Measurements from ENCODE around the gene GARRE1. TPM values are rescaled to one million over a fixed set of nuclear protein-coding genes. Genes with fewer than 3 reads are reported as not detected.
A peak's percentile ranks its signal among the peaks of the same experiment; 100 is the strongest.

Gene GARRE1
- total RNA-seq, 2 donors from 2014 or later = 25.5 to 28.0 TPM

DNA sequence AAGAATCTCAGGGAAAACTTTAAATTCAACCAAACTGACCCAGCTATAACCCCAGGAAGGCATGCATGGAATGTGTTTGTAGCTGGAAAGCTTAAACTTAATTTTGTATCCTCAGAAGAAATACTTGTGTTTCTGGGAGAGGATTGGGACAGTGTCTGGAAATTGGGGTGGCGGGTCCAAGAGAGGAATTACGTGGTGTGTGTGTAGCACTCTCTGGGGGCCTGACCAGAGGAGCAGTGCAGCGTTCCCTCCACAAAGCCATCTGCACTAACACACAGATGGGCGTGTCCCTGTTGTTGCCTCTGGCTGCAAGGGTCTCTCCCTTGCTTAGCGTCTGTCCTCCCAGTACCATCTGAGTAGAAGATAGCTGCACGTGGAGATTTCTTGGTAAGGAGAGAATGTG is 6.4 kb downstream of the GARRE1 start:
- no peaks in the 10 kb centered on the region for H3K9me3 ChIP-seq
- no peaks in the 10 kb centered on the region for H3K27me3 ChIP-seq
- DNase-seq (ENCODE audit: low spot score) = no peak
- no peak overlapping the region for H3K27ac ChIP-seq
- H3K4me1 ChIP-seq = peaks cover 0 to 57% of the 10 kb centered on the region in 2 donors
- no peak for TF ChIP-seq CTCF (IDR thresholded peaks at IDR 0.05)
- no peak overlapping the region for H3K4me3 ChIP-seq
- no peaks in the 10 kb centered on the region for H3K36me3 ChIP-seq

DNA sequence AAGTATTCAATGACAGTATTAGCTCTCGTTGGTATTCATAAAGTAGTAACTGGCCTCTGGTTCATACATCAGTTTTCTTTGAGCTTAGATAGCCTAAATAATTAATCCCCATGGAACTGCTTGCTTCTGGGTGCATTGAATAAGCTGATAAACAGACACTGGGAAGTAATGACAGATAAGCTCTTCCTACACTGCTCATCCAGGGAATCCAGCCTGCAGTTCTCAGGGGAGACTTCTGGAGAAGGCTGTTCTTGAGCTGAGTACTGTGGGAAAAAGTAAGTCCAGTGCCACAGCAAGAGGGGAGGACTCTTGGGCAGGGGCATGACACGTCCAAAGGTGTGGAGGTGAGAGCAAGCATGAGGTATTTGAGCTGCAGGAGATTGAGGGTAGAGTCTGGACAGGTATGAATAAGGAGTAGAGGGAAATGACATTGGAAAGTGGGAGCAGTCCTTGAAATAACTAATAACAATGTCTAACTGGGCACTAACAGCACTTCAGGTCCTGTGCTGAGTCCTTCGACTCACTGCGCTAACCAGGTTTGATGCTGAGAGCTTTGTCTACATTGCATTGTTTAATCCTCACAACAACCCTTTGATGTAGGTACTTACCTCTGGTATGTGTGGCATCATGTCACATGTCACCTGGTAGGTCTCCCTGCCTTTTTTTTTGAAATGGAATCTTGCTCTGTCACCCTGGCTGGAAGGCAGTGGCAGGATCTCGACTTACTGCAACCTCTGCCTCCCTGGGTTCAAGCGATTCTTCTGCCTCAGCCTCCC is 7.2 kb downstream of the GARRE1 start:
- Histone ChIP-seq H3K9me3 (no peaks in the 10 kb centered on the region), H3K4me1 (peaks cover 0 to 51% of the 10 kb centered on the region in 2 donors), H3K27me3 (no peaks in the 10 kb centered on the region), H3K36me3 (no peaks in the 10 kb centered on the region), H3K4me3 (no peak overlapping the region), H3K27ac (no peak overlapping the region)
- no peak for TF ChIP-seq CTCF (IDR thresholded peaks at IDR 0.05)
- no peak for DNase-seq (ENCODE audit: low spot score)

GRCh38 chr19:34263745-34264237 is 9.4 kb downstream of the GARRE1 start:
- no peak overlapping the region for H3K4me3 ChIP-seq
- no peak for TF ChIP-seq CTCF (IDR thresholded peaks at IDR 0.05)
- no peaks in the 10 kb centered on the region for H3K9me3 ChIP-seq
- no peak overlapping the region for H3K27ac ChIP-seq
- H3K27me3 ChIP-seq = no peaks in the 10 kb centered on the region
- H3K36me3 ChIP-seq = no peaks in the 10 kb centered on the region
- no peak for DNase-seq (ENCODE audit: low spot score)
- peaks cover 0 to 43% of the 10 kb centered on the region in 2 donors for H3K4me1 ChIP-seq

DNA sequence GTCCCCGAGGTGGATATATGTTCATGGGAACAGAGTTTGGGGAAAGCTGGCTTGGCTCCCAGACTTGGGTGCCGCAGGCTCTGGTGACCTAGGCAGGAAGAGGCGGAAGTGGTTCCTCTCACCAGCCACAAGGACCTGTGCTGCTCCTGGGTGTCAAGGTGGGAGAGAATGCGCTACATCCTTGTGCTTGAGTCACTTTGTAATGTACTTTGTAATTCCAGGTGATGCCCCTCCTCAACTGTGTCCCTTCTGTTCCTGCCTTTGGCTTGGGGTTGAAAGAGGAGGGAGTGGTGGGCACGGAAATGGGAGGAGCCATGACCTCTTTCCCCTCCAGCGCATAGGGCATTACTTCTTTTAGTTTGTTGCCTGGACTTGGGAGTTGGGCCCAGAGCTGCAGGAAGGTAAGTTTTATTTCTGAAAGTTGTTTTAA is 10.9 kb downstream of the GARRE1 start:
- H3K27ac ChIP-seq = peak overlapping the region; percentile 46 to 50
- H3K9me3 ChIP-seq = no peaks in the 10 kb centered on the region
- H3K4me1 ChIP-seq = peaks cover 0 to 46% of the 10 kb centered on the region in 2 donors

GRCh38 chr19:34269081-34269480 is 14.7 kb downstream of the GARRE1 start:
- Histone ChIP-seq H3K27me3 (no peaks in the 10 kb centered on the region), H3K36me3 (no peaks in the 10 kb centered on the region), H3K27ac (peak overlapping the region; percentile 84 to 87), H3K9me3 (no peaks in the 10 kb centered on the region), H3K4me1 (peaks cover 0 to 65% of the 10 kb centered on the region in 2 donors), H3K4me3 (no peak overlapping the region)
- no peak for TF ChIP-seq CTCF (IDR thresholded peaks at IDR 0.05)
- no peak for DNase-seq (ENCODE audit: low spot score)

More for the DNA sequence above, 10.9 kb downstream of the GARRE1 start:
- peak overlapping the region; percentile 29 to 33 for H3K4me3 ChIP-seq
- DNase-seq (ENCODE audit: low spot score) = no peak
- TF ChIP-seq CTCF (IDR thresholded peaks at IDR 0.05) = no peak
- H3K36me3 ChIP-seq = no peaks in the 10 kb centered on the region
- H3K27me3 ChIP-seq = no peaks in the 10 kb centered on the region

Data from right atrium auricular region (tissue), 2 donors.